Bronchial epithelial cell (primary cell): Measurements from ENCODE around the gene CAPN11. TPM values are rescaled to one million over a fixed set of nuclear protein-coding genes. Genes with fewer than 3 reads are reported as not detected.
"Not testable (repeated sequence)": the region's sequence is repeated elsewhere in the genome, so short reads cannot be mapped to it uniquely, and the experiment has no call there.

Experiments
- DNase-seq: peaks from one replicate; pipeline ENCODE4 v3.0.0-alpha.2; 2010; ENCODE audit warnings: low read depth
- FAIRE-seq: peaks from 2 replicates; lab custom pipeline; 2011; peaks lifted over from hg19 to GRCh38; lab: Jason Lieb, UNC
- H3K27me3 ChIP-seq: 2 replicates; pipeline ENCODE4 v1.5.1; 2011; ENCODE audit warnings: low read length; ENCODE audit not compliant: control insufficient read depth, insufficient read depth
- H3K36me3 ChIP-seq: 2 replicates; pipeline ENCODE4 v1.5.1; 2011; ENCODE audit warnings: low read length; ENCODE audit not compliant: control insufficient read depth, insufficient read depth
- H3K4me3 ChIP-seq: 2 replicates; pipeline ENCODE4 v1.5.1; 2011; ENCODE audit warnings: mild to moderate bottlenecking, low read depth, low read length, control low read depth
- total RNA-seq: library from RNA; depleted of rRNA; stranded (reverse); fragments of >200 nt; gene quantifications from 2 replicates; pipeline ENCODE4 v1.2.1, GENCODE V29; 2014
- TF ChIP-seq, protein P1 (sequence below): IDR thresholded peaks from 2 replicates; pipeline ENCODE4 v1.5.1; 2011; ENCODE audit warnings: mild to moderate bottlenecking, moderate library complexity, low read length, control low read depth, inconsistent platforms; ENCODE audit not compliant: insufficient read depth, severe bottlenecking

CAPN11 gene
- total RNA-seq, 1 donor from 2014 or later = not detected

DNA sequence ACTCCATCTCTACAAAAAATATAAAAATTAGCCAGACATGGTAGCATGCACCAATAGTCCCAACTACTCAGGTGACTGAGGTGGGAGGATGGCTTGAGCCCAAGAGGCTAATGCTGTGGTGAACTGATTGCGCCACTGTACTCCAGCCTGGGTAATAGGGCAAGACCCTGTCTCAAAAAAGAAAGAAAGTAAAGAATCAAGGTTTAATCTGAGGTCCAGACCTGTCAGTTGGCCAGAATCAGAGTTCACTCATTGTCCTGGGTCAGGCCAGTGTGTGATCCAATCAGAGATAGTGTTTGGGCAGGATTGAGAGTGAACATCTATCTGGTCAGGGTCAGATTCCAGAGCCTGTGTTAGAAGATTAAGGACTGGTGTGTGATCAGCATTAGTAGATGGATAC is 15.8 kb upstream of the CAPN11 start:
- no peak for DNase-seq
- Histone ChIP-seq H3K36me3 (peaks cover 46% of the 10 kb centered on the region), H3K4me3 (no peak overlapping the region), H3K27me3 (no peaks in the 10 kb centered on the region)
- TF ChIP-seq, protein P1, sequence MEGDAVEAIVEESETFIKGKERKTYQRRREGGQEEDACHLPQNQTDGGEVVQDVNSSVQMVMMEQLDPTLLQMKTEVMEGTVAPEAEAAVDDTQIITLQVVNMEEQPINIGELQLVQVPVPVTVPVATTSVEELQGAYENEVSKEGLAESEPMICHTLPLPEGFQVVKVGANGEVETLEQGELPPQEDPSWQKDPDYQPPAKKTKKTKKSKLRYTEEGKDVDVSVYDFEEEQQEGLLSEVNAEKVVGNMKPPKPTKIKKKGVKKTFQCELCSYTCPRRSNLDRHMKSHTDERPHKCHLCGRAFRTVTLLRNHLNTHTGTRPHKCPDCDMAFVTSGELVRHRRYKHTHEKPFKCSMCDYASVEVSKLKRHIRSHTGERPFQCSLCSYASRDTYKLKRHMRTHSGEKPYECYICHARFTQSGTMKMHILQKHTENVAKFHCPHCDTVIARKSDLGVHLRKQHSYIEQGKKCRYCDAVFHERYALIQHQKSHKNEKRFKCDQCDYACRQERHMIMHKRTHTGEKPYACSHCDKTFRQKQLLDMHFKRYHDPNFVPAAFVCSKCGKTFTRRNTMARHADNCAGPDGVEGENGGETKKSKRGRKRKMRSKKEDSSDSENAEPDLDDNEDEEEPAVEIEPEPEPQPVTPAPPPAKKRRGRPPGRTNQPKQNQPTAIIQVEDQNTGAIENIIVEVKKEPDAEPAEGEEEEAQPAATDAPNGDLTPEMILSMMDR = no peak
- no peak for FAIRE-seq

DNA sequence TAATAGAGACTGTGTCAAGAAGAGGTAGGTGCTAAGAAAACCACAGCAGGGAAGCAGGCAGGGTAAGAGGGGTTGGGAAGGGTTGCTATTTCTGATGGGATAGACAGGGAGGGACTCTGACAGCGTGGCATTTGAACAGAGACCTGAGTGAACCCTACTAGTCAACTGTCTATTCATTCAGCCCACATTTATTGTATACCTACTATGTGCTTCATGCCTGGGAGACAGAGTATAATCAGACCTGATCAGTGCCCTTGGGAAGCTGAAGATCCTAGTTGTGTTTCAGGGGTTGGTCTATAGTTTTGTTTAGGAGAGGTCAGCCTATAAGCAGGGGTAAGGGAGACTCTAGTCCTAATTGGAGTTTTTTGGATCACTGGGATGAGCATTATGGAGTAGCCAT is 14.9 kb upstream of the CAPN11 start:
- Histone ChIP-seq H3K36me3 (peaks cover 52% of the 10 kb centered on the region), H3K27me3 (no peaks in the 10 kb centered on the region), H3K4me3 (no peak overlapping the region)
- FAIRE-seq = no peak
- TF ChIP-seq, protein P1 = no peak
- DNase-seq = no peak

DNA sequence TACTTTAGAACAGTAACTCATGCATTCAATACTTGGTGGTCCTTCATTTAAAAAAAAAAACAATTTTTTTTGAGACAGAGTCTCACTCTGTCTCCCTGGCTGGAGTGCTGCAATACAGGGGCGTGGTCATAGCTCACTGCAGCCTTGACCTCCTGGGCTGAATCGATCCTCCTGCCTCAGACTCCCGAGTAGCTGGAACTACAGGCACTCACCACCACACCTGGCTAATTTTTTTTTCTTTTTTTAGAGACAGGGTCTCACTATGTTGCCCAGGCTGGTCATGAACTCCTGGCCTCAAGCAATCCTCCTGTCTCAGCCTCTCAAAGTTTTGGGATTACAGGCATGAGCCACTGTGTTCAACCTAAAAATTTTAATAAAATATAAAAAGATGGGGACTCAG is 14.1 kb upstream of the CAPN11 start:
- DNase-seq = not testable (repeated sequence)

DNA sequence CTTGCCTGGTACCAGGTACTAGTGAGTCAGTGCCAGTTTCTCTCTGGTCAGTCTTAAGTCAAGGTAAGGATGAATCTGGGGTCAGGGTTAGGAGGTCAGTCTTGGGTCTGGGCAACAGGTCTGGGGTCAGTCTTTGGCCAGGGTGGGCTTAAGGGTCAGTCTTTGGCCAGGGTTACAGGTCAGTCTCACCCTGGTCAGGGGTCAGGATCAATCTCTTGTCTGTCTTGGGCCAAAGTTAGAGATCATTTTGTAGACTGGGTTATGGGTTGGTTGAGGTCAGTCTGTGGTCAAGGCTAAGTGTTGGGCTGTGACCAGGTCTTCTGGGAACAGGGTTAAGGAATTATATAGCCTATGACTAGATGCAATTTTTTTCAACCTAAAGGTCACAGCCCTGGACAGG is 12.8 kb upstream of the CAPN11 start:
- TF ChIP-seq, protein P1 = no peak
- no peaks in the 10 kb centered on the region for H3K27me3 ChIP-seq
- no peak for FAIRE-seq
- peaks cover 47% of the 10 kb centered on the region for H3K36me3 ChIP-seq
- H3K4me3 ChIP-seq = no peak overlapping the region
- DNase-seq = no peak

More for the DNA sequence above, 14.1 kb upstream of the CAPN11 start:
- H3K4me3 ChIP-seq, FAIRE-seq, H3K27me3 ChIP-seq: not testable (repeated sequence)
- peaks cover 49% of the 10 kb centered on the region for H3K36me3 ChIP-seq

DNA sequence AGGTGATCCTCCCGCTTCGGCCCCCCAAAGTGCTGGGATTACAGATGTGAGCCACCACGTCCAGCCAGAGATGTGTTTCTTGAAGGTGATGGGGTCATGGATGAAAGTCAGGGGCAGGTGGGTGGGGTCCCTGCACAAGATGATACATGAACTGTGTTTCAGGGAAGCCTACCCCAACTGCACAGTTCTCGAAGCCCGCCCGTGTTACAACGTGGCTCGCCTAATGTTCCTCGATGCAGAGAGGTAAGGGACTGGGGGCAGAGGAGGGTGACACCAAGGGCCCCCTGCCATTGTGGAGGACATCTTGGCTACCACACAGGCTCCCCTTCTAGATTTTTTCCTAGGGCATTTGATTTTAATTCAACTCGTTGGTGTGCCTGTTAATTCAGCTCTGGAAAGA is 11.9 kb upstream of the CAPN11 start:
- no peak for FAIRE-seq
- no peak overlapping the region for H3K4me3 ChIP-seq
- peaks cover 45% of the 10 kb centered on the region for H3K36me3 ChIP-seq
- no peak for DNase-seq
- TF ChIP-seq, protein P1 = no peak
- no peaks in the 10 kb centered on the region for H3K27me3 ChIP-seq

DNA sequence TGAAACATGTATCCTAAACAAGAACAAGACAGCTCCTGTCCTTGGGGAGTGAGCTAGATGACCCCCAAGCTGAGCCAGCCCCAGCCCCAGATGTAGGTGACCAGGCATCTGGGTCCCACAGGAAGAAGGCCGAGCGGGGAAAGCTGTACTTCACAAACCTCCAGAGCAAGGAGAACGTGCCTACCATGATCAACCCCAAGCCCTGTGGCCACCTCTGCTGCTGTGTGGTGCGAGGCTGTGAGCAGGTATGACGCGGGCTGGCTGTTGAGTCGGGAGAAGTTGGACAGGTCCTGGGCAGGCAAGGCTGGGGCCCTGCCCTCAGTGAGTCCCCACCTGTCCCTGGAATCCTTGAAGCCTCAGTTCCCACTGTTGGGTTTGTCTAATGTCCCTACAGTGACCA is 11.4 kb upstream of the CAPN11 start:
- FAIRE-seq = no peak
- H3K36me3 ChIP-seq = peaks cover 50% of the 10 kb centered on the region
- no peak overlapping the region for H3K4me3 ChIP-seq
- no peaks in the 10 kb centered on the region for H3K27me3 ChIP-seq
- TF ChIP-seq, protein P1 = no peak
- no peak for DNase-seq
